ENCODE data around the gene EPB41L5.

DNA sequence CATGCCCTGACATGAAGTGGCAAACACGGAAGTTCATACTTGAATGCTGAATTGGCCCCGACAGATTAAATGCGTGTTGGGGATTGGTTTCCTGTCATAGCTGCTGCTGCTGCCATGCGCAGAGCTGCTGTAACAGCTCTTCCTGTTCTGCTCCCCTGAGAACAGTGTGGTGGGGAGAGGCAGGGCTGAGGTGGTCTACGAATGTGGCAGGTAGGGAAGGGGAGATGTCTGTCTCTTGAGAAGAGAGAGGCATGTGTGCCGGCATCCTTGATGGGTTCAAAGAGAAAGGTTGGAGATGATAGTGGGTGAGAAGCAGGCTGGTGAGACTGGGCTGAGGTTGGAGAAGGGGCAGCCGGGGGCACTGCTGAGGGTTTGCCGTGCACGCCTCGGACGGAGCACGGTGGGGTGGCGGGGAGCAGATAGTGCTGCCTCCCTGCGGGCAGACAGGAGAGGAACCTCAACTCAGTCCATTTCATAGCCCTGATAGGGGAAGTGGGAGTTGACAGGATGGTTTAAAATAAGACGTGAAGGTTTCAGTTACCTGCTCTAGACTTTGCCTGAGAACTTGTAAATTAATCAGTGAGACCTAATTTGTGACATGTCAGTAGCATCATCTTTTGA lies 164.2 kb downstream of the EPB41L5 start:
- TF ChIP-seq, protein P1, sequence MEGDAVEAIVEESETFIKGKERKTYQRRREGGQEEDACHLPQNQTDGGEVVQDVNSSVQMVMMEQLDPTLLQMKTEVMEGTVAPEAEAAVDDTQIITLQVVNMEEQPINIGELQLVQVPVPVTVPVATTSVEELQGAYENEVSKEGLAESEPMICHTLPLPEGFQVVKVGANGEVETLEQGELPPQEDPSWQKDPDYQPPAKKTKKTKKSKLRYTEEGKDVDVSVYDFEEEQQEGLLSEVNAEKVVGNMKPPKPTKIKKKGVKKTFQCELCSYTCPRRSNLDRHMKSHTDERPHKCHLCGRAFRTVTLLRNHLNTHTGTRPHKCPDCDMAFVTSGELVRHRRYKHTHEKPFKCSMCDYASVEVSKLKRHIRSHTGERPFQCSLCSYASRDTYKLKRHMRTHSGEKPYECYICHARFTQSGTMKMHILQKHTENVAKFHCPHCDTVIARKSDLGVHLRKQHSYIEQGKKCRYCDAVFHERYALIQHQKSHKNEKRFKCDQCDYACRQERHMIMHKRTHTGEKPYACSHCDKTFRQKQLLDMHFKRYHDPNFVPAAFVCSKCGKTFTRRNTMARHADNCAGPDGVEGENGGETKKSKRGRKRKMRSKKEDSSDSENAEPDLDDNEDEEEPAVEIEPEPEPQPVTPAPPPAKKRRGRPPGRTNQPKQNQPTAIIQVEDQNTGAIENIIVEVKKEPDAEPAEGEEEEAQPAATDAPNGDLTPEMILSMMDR (IDR thresholded peaks at IDR 0.05; ENCODE audit: extremely low read depth in 1 of 2, insufficient read depth in 1 of 2, low read depth in 1 of 2, low read length in 2 of 2): peak in 1 of 2 donors; percentile 31
- TF ChIP-seq EZH2 (IDR thresholded peaks at IDR 0.05; ENCODE audit: borderline replicate concordance, low read depth, low read length, severe bottlenecking): no peak
- TF ChIP-seq JUN (IDR thresholded peaks at IDR 0.05; ENCODE audit: borderline replicate concordance, insufficient read depth, insufficient read length, low read depth): no peak
- TF ChIP-seq POLR2A (IDR thresholded peaks at IDR 0.05; ENCODE audit: low read depth, low read length): no peak
- TF ChIP-seq, protein P2, sequence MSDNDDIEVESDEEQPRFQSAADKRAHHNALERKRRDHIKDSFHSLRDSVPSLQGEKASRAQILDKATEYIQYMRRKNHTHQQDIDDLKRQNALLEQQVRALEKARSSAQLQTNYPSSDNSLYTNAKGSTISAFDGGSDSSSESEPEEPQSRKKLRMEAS (IDR thresholded peaks at IDR 0.05; ENCODE audit: insufficient read depth, insufficient read length): no peak
- TF ChIP-seq GATA2 (IDR thresholded peaks at IDR 0.05; ENCODE audit: insufficient read depth, insufficient read length, low read depth, low read length): no peak
- no peak for TF ChIP-seq MYC (IDR thresholded peaks at IDR 0.05; ENCODE audit: low read depth, low read length)
- no peak for TF ChIP-seq POLR2AphosphoS5 (IDR thresholded peaks at IDR 0.05; ENCODE audit: insufficient read depth, low read depth, low read length)
- no peak for TF ChIP-seq FOS (IDR thresholded peaks at IDR 0.05; ENCODE audit: borderline replicate concordance, insufficient read depth, low read length)
